ENCODE data around the gene PPP1R3G. TPM values are rescaled to one million over a fixed set of nuclear protein-coding genes. Genes with fewer than 3 reads are reported as not detected.

PPP1R3G gene
- total and polyA plus RNA-seq, 4 donors: 2.2 to 3.3 (median 3.0) TPM

DNA sequence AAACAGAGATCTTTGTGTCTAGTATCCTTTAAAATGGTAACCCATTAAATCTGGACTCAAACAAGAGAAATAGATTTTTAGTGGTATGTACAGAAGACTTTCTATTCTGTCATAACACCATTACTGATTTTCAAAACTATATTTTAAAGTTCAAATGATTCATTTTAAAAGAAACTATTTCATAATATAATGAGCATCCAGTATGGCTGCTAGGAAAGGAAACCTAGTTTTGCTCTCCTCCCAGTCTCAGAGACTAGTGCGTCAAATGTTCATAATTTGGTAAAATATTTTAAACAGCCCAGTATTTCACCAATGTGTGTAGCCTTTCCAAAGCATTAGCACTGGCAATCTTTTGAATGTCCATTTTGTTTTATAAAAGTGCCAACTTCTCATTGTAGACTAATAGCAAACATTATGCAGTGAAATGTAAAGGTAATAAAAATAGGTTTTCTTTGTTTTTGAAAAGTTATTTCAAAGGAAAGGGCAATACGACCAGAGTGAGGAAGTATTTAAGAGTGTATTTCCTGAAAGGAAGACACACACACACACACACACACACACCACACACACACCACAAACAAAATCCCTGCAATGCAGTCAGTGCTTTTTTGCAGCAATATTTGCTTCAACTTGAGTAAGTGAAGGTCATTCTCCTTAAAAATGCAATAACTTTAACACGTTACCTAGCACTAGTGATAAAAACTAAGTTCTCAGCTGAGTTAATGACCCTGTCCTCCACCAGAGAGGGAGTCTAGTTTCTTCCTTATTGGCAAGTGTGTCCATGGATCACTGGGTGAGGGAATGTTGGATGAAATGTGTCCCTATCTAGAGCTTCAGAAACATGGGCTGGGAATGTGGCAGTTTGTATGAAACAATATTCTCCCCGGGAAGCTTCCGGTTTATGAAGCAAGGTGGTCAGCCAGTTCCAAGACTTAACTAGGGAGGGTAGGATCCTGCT lies 4.6 kb downstream of the PPP1R3G start:
- DNase-seq (ENCODE audit: low read depth in 4 of 6, low spot score in 6 of 6): no peak
- peaks cover 31% of the 10 kb centered on the region for H3K4me1 ChIP-seq (ENCODE audit: control insufficient read depth, insufficient read depth, low read length)
- peaks cover 24% of the 10 kb centered on the region for H3K27me3 ChIP-seq (ENCODE audit: control insufficient read depth, insufficient read depth, low read length)
- no peak overlapping the region for H3K4me3 ChIP-seq (ENCODE audit: low read depth, low read length)
- no peak overlapping the region for H3K27ac ChIP-seq (ENCODE audit: low read depth, low read length)
- H3K36me3 ChIP-seq (ENCODE audit: control insufficient read depth, insufficient read depth, low read length): no peaks in the 10 kb centered on the region
- H3K9me3 ChIP-seq (ENCODE audit: control insufficient read depth, insufficient read depth, low read length): no peaks in the 10 kb centered on the region
- WGBS (ENCODE audit: insufficient coverage): 88% methylated on average over 2 of the region's 5 CpGs

DNA sequence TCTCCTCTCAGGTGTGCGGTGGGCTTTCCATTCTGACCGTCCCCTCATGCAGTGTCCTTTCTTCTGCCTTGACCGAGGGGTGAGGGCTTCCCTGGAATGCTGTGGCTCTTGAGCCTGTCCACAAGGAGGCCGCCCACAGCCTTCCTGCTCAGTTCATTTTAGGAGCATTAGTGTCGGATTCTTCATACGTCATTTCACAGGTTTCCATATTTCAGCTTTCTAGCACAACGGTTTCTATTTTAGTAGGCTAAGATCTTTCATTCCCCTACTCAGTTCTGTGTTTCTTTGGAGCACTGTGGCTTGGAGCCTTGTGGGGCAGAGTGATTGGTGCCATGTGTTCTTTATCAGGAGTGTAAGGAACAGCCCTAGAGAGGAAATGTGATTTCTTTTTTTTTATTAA lies 5.5 kb downstream of the PPP1R3G start:
- WGBS (ENCODE audit: insufficient coverage): 83% methylated on average over 3 of the region's 7 CpGs
- Histone ChIP-seq H3K36me3 (ENCODE audit: control insufficient read depth, insufficient read depth, low read length) (no peaks in the 10 kb centered on the region), H3K9me3 (ENCODE audit: control insufficient read depth, insufficient read depth, low read length) (no peaks in the 10 kb centered on the region), H3K27ac (ENCODE audit: low read depth, low read length) (no peak overlapping the region), H3K4me1 (ENCODE audit: control insufficient read depth, insufficient read depth, low read length) (peaks cover 23% of the 10 kb centered on the region), H3K4me3 (ENCODE audit: low read depth, low read length) (no peak overlapping the region), H3K27me3 (ENCODE audit: control insufficient read depth, insufficient read depth, low read length) (peaks cover 18% of the 10 kb centered on the region)
- no peak for DNase-seq (ENCODE audit: low read depth in 4 of 6, low spot score in 6 of 6)

DNA sequence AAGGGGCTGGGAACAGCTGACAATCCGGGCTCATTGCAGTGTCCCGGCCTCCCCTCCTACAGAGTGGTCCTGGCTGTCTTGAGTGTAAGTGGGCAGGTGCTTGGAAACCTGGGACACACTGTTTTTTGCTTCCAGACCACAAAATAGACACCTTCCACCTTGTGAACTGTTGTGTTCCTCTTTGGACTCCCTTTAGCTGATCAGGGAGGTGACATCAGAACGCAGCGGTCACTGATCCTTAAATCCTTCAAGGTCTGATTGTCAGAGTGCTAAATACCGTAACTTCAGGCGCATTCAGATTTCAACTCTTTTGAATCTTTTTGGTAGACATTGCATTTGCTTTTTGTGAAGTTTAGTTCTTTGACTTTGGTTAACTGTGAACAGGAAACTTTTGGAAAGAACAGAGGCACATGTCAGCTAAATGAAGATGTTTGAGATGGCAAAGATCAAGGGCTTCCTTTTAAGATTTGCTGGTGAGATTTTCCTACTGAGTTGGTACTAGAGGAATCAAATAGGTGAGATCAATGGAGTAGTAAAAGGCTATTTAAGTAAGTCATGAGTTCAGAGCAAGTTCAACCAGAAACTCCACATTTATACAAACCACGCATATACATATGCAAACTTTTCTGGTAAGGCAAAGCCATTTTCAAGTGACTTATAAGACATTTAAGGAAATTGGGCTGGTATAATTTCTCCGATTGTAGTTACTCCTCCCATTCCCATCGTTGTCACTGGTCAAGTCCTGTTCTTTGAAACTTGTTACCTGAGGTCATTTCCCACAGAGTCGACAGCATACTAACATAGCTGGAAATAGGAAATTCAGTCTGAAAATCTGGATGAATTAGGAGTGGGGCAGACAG lies 6.3 kb downstream of the PPP1R3G start:
- Histone ChIP-seq H3K27me3 (ENCODE audit: control insufficient read depth, insufficient read depth, low read length) (peaks cover 14% of the 10 kb centered on the region), H3K4me3 (ENCODE audit: low read depth, low read length) (no peak overlapping the region), H3K4me1 (ENCODE audit: control insufficient read depth, insufficient read depth, low read length) (peaks cover 17% of the 10 kb centered on the region), H3K9me3 (ENCODE audit: control insufficient read depth, insufficient read depth, low read length) (no peaks in the 10 kb centered on the region), H3K36me3 (ENCODE audit: control insufficient read depth, insufficient read depth, low read length) (no peaks in the 10 kb centered on the region), H3K27ac (ENCODE audit: low read depth, low read length) (no peak overlapping the region)
- 82% methylated on average over 6 of the region's 10 CpGs for WGBS (ENCODE audit: insufficient coverage)
- no peak for DNase-seq (ENCODE audit: low read depth in 4 of 6, low spot score in 6 of 6)

DNA sequence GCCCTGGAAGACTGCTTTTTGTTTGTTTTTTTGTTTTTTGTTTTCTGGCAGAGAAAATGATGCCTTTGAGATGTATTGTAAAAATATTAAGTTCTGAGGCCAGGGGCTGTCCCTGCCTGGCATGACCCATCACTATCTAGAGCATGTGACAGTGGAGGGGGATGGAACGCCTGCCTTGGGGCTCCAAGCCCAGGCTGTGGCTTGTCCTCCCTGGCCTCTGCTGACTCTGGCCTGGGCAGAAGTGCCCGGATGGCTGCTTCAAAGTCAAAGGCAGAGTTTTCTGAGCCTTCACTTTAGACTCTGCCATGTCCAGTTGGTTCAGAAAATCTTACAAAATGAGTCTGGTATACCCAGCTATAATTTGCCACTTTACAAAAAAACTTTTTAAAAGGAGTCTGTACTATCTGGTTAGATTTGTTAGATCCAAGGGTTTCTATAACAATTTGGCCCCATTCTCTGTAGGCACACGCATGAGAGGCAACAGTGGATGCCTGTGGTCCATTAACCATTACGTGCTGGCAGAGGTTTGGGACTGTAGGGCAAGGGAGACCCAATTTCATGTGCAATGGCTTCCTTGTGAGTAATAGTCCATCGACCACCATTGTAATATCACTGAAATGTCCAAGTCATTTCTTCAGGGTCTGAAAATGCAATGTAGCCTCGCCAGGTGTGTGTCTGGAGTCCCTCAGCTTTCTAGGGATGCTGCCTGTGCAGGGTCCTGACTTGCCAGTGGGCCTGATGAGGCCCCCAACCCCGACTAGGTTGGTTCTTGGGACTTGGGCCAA lies 8.3 kb downstream of the PPP1R3G start:
- Histone ChIP-seq H3K27ac (ENCODE audit: low read depth, low read length) (no peak overlapping the region), H3K4me1 (ENCODE audit: control insufficient read depth, insufficient read depth, low read length) (peaks cover 3% of the 10 kb centered on the region), H3K36me3 (ENCODE audit: control insufficient read depth, insufficient read depth, low read length) (no peaks in the 10 kb centered on the region), H3K9me3 (ENCODE audit: control insufficient read depth, insufficient read depth, low read length) (no peaks in the 10 kb centered on the region), H3K27me3 (ENCODE audit: control insufficient read depth, insufficient read depth, low read length) (no peaks in the 10 kb centered on the region), H3K4me3 (ENCODE audit: low read depth, low read length) (no peak overlapping the region)
- DNase-seq (ENCODE audit: low read depth in 4 of 6, low spot score in 6 of 6): no peak
- WGBS (ENCODE audit: insufficient coverage): 81% methylated on average over 7 of the region's 7 CpGs

DNA sequence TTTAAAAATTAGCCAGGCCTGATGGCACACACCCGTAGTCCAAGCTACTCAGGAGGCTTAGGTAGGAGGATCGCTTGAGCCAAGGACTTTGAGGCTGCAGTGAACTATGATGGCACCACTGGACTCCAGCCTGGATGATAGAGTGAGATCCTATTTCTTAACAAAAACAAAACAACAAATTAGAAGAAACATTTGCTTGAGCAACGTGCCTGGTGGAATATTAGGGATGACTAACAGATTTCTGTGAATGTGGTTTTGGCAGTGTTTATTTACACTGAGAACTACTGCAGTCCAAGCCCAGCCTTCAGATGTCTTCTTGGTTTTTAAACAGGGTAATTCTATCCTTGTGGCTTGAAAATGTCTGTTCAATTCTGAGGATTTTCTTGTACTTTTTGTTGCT lies 9.2 kb downstream of the PPP1R3G start:
- no peak for DNase-seq (ENCODE audit: low read depth in 4 of 6, low spot score in 6 of 6)
- Histone ChIP-seq H3K9me3 (ENCODE audit: control insufficient read depth, insufficient read depth, low read length) (no peaks in the 10 kb centered on the region), H3K27me3 (ENCODE audit: control insufficient read depth, insufficient read depth, low read length) (no peaks in the 10 kb centered on the region), H3K36me3 (ENCODE audit: control insufficient read depth, insufficient read depth, low read length) (no peaks in the 10 kb centered on the region), H3K4me1 (ENCODE audit: control insufficient read depth, insufficient read depth, low read length) (peaks cover 3% of the 10 kb centered on the region), H3K4me3 (ENCODE audit: low read depth, low read length) (no peak overlapping the region), H3K27ac (ENCODE audit: low read depth, low read length) (no peak overlapping the region)
- WGBS (ENCODE audit: insufficient coverage): no CpG with 5 or more reads among the region's 3 CpGs

GRCh38 chr6:5095236-5095635 lies 10.1 kb downstream of the PPP1R3G start:
- Histone ChIP-seq H3K4me3 (ENCODE audit: low read depth, low read length) (no peak overlapping the region), H3K4me1 (ENCODE audit: control insufficient read depth, insufficient read depth, low read length) (peaks cover 3% of the 10 kb centered on the region), H3K9me3 (ENCODE audit: control insufficient read depth, insufficient read depth, low read length) (no peaks in the 10 kb centered on the region), H3K27me3 (ENCODE audit: control insufficient read depth, insufficient read depth, low read length) (no peaks in the 10 kb centered on the region), H3K36me3 (ENCODE audit: control insufficient read depth, insufficient read depth, low read length) (no peaks in the 10 kb centered on the region), H3K27ac (ENCODE audit: low read depth, low read length) (no peak overlapping the region)
- WGBS (ENCODE audit: insufficient coverage): 67% methylated on average over 3 of the region's 3 CpGs
- DNase-seq (ENCODE audit: low read depth in 4 of 6, low spot score in 6 of 6): no peak

DNA sequence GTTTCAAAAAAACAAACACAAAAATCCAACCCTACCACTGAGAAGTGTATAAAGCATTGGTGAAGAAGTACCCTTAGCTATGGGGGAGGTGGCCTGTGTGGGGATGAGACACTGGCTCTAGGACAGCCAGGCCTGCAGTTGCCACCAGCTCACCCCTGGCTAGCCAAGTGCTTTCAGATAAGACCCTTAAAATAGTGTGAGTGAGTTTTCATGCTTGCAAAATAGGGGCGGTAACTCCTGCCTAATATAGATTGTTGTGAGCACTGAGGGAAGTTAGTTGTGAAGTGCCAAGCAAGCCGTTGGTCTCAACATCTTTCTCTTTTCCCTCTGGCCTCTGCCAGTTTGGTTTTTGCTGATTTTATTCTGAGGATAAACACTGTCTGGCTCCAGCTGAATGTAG lies 11.3 kb downstream of the PPP1R3G start:
- no CpG with 5 or more reads among the region's 2 CpGs for WGBS (ENCODE audit: insufficient coverage)
- Histone ChIP-seq H3K27me3 (ENCODE audit: control insufficient read depth, insufficient read depth, low read length) (no peaks in the 10 kb centered on the region), H3K9me3 (ENCODE audit: control insufficient read depth, insufficient read depth, low read length) (no peaks in the 10 kb centered on the region), H3K4me1 (ENCODE audit: control insufficient read depth, insufficient read depth, low read length) (no peaks in the 10 kb centered on the region), H3K4me3 (ENCODE audit: low read depth, low read length) (no peak overlapping the region), H3K27ac (ENCODE audit: low read depth, low read length) (no peak overlapping the region), H3K36me3 (ENCODE audit: control insufficient read depth, insufficient read depth, low read length) (no peaks in the 10 kb centered on the region)
- no peak for DNase-seq (ENCODE audit: low read depth in 4 of 6, low spot score in 6 of 6)

DNA sequence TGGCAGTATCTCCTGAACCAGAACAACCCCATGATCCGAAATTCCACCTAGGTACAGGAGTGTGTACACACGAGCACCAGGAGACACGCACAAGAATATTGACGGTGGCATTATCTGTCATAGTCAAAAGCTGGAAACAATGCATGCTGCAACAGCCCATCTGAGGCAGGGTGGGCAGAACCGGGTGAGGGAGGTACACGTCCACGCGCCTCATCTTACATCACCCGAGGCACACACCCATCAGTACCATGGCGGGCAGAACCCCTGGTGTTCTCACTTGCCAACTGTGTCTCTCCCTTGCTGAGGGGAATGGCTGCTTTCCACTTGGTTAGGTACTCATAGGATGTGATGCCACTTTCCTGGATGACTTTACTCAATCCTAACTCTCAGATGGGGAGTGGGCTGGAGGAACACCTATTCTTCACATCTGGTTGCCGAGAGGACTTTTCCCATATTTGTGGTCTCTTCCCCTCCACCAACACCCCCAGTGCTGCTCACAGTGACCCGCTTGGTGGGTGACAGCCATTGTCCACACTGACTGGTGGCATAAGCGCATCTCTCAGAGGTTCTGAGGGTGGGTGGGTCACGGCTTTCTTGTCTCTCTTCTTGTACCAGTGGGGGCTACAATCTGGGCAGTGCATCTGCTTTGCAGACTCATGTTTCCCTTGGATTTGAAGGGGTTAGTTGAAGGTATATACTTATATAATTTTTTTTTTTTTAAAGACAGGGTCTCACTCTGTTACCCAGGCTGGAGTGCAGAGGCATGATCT lies 13.5 kb downstream of the PPP1R3G start:
- Histone ChIP-seq H3K27ac (ENCODE audit: low read depth, low read length) (no peak overlapping the region), H3K4me1 (ENCODE audit: control insufficient read depth, insufficient read depth, low read length) (no peaks in the 10 kb centered on the region), H3K9me3 (ENCODE audit: control insufficient read depth, insufficient read depth, low read length) (no peaks in the 10 kb centered on the region), H3K4me3 (ENCODE audit: low read depth, low read length) (no peak overlapping the region), H3K36me3 (ENCODE audit: control insufficient read depth, insufficient read depth, low read length) (no peaks in the 10 kb centered on the region), H3K27me3 (ENCODE audit: control insufficient read depth, insufficient read depth, low read length) (no peaks in the 10 kb centered on the region)
- WGBS (ENCODE audit: insufficient coverage): 92% methylated on average over 10 of the region's 14 CpGs
- no peak for DNase-seq (ENCODE audit: low read depth in 4 of 6, low spot score in 6 of 6)

- no peaks in the 10 kb centered on the region for H3K4me1 ChIP-seq (ENCODE audit: control insufficient read depth, insufficient read depth, low read length)
- H3K9me3 ChIP-seq (ENCODE audit: control insufficient read depth, insufficient read depth, low read length): no peaks in the 10 kb centered on the region
- no peak overlapping the region for H3K4me3 ChIP-seq (ENCODE audit: low read depth, low read length)
- DNase-seq (ENCODE audit: low read depth in 4 of 6, low spot score in 6 of 6): no peak
- no peaks in the 10 kb centered on the region for H3K27me3 ChIP-seq (ENCODE audit: control insufficient read depth, insufficient read depth, low read length)
- 94% methylated on average over 3 of the region's 3 CpGs for WGBS (ENCODE audit: insufficient coverage)
- no peaks in the 10 kb centered on the region for H3K36me3 ChIP-seq (ENCODE audit: control insufficient read depth, insufficient read depth, low read length)
- no peak overlapping the region for H3K27ac ChIP-seq (ENCODE audit: low read depth, low read length)
These were observed 14.4 kb downstream of the PPP1R3G start for GRCh38 chr6:5099537-5099936.
